Ecto neural progenitor cell (in vitro differentiated cells): ENCODE data around the gene KIF26A.

Experiments used
- DNase-seq: peaks from one replicate; pipeline ENCODE4 v3.0.0-alpha.2; 2018; ENCODE audit warnings: low spot score

Gene KIF26A

GRCh38 chr14:104101086-104101621, 37.2 kb upstream of the KIF26A start:
- DNase-seq, result peak; percentile 44

- peak; percentile 44 for DNase-seq
Observed at GRCh38 chr14:104101651-104102281, 36.6 kb upstream of the KIF26A start.

GRCh38 chr14:104102282-104102914, 36.0 kb upstream of the KIF26A start:
- DNase-seq, result peak; percentile 39

GRCh38 chr14:104103061-104103445, 35.3 kb upstream of the KIF26A start:
- no peak for DNase-seq

GRCh38 chr14:104103446-104104075, 34.8 kb upstream of the KIF26A start:
- DNase-seq, result peak; percentile 51

- peak; percentile 43 for DNase-seq
Observed at GRCh38 chr14:104104076-104104901, 34.1 kb upstream of the KIF26A start.

- no peak for DNase-seq
Observed at GRCh38 chr14:104105071-104105821, 33.1 kb upstream of the KIF26A start.

- DNase-seq, result peak; percentile 44
Observed at GRCh38 chr14:104105822-104106470, 32.4 kb upstream of the KIF26A start.

- peak; percentile 48 for DNase-seq
Observed at GRCh38 chr14:104106471-104106991, 31.9 kb upstream of the KIF26A start.

- peak; percentile 52 for DNase-seq
Observed at GRCh38 chr14:104107101-104107581, 31.2 kb upstream of the KIF26A start.

GRCh38 chr14:104107611-104108569, 30.5 kb upstream of the KIF26A start:
- DNase-seq, result peak; percentile 62

GRCh38 chr14:104108570-104109541, 29.5 kb upstream of the KIF26A start:
- peak; percentile 45 for DNase-seq

- DNase-seq, result peak; percentile 43
Observed at GRCh38 chr14:104109731-104110361, 28.5 kb upstream of the KIF26A start.

- peak; percentile 45 for DNase-seq
Observed at GRCh38 chr14:104110491-104111209, 27.7 kb upstream of the KIF26A start.

GRCh38 chr14:104111301-104112112, 26.9 kb upstream of the KIF26A start:
- peak; percentile 44 for DNase-seq

GRCh38 chr14:104112113-104112505, 26.3 kb upstream of the KIF26A start:
- peak; percentile 43 for DNase-seq
